ENCODE measurements around the gene MED4.
"Not testable (repeated sequence)": the region's sequence is repeated elsewhere in the genome, so short reads cannot be mapped to it uniquely, and the experiment has no call there.

The MED4 gene

GRCh38 chr13:48066310-48066989 lies 28.5 kb downstream of the MED4 start:
- H3K4me3 ChIP-seq (ENCODE audit: low read depth, low read length) = no peak overlapping the region
- no peak for TF ChIP-seq CTCF (IDR thresholded peaks at IDR 0.05; ENCODE audit: control insufficient read depth, extremely low read depth, insufficient read depth)
- DNase-seq (ENCODE audit: low read depth) = no peak

- DNase-seq (ENCODE audit: low read depth); H3K4me3 ChIP-seq (ENCODE audit: low read depth, low read length): not testable (repeated sequence)
Observed at GRCh38 chr13:48059951-48060350, 35.0 kb downstream of the MED4 start.

- not testable (repeated sequence) for DNase-seq (ENCODE audit: low read depth); H3K4me3 ChIP-seq (ENCODE audit: low read depth, low read length)
Observed at GRCh38 chr13:48058536-48058935, 36.4 kb downstream of the MED4 start.

GRCh38 chr13:48055712-48056111 lies 39.2 kb downstream of the MED4 start:
- no peak for TF ChIP-seq CTCF (IDR thresholded peaks at IDR 0.05; ENCODE audit: control insufficient read depth, extremely low read depth, insufficient read depth)
- DNase-seq (ENCODE audit: low read depth) = no peak
- no peak overlapping the region for H3K4me3 ChIP-seq (ENCODE audit: low read depth, low read length)

- DNase-seq (ENCODE audit: low read depth) = no peak
Observed at GRCh38 chr13:48054601-48055000, 40.3 kb downstream of the MED4 start.

GRCh38 chr13:48050550-48050949 lies 44.4 kb downstream of the MED4 start:
- no peak for TF ChIP-seq CTCF (IDR thresholded peaks at IDR 0.05; ENCODE audit: control insufficient read depth, extremely low read depth, insufficient read depth)
- no peak overlapping the region for H3K4me3 ChIP-seq (ENCODE audit: low read depth, low read length)
- no peak for DNase-seq (ENCODE audit: low read depth)

More at GRCh38 chr13:48054601-48055000, 40.3 kb downstream of the MED4 start:
- no peak overlapping the region for H3K4me3 ChIP-seq (ENCODE audit: low read depth, low read length)
- TF ChIP-seq CTCF (IDR thresholded peaks at IDR 0.05; ENCODE audit: control insufficient read depth, extremely low read depth, insufficient read depth) = no peak

GRCh38 chr13:48043789-48044503 lies 51.0 kb downstream of the MED4 start:
- H3K4me3 ChIP-seq (ENCODE audit: low read depth, low read length) = no peak overlapping the region
- TF ChIP-seq CTCF (IDR thresholded peaks at IDR 0.05; ENCODE audit: control insufficient read depth, extremely low read depth, insufficient read depth) = no peak
- no peak for DNase-seq (ENCODE audit: low read depth)

- TF ChIP-seq CTCF (IDR thresholded peaks at IDR 0.05; ENCODE audit: control insufficient read depth, extremely low read depth, insufficient read depth) = no peak
- no peak overlapping the region for H3K4me3 ChIP-seq (ENCODE audit: low read depth, low read length)
Observed at GRCh38 chr13:48042894-48043293, 52.0 kb downstream of the MED4 start.

More at GRCh38 chr13:48042894-48043293, 52.0 kb downstream of the MED4 start:
- DNase-seq (ENCODE audit: low read depth) = no peak
